Muscle layer of colon (tissue), 2 donors: ENCODE data around the gene JMJD1C.

Source experiments
- H3K27ac ChIP-seq: one replicate; pipeline ENCODE4 v1.7.0; 2013; ENCODE audit warnings: low read depth, mild to moderate bottlenecking, low read length, moderate library complexity
- H3K27me3 ChIP-seq, 2 donors: one replicate each; pipeline ENCODE4 v1.7.0; 2013; ENCODE audit warnings: low read length in 2 of 2, mild to moderate bottlenecking in 2 of 2; ENCODE audit not compliant: insufficient read depth in 2 of 2, control insufficient read depth in 1 of 2
- H3K36me3 ChIP-seq: one replicate; pipeline ENCODE4 v1.7.0; 2013; ENCODE audit warnings: mild to moderate bottlenecking, low read length; ENCODE audit not compliant: insufficient read depth
- H3K4me1 ChIP-seq: one replicate; pipeline ENCODE4 v1.7.0; 2013; ENCODE audit warnings: mild to moderate bottlenecking, low read length; ENCODE audit not compliant: insufficient read depth
- H3K4me3 ChIP-seq, 2 donors: one replicate each; pipeline ENCODE4 v1.7.0; 2013; ENCODE audit warnings: low read length in 2 of 2, low read depth in 1 of 2, mild to moderate bottlenecking in 1 of 2, moderate library complexity in 1 of 2
- H3K9ac ChIP-seq: one replicate; pipeline ENCODE4 v1.7.0; 2013; ENCODE audit warnings: low read length
- H3K9me3 ChIP-seq: one replicate; pipeline ENCODE4 v1.7.0; 2013; ENCODE audit warnings: mild to moderate bottlenecking, low read length
- donor health status: abdominal sarcoma.
- donor health status: Adenocarcinoma of cecum.

JMJD1C gene

GRCh38 chr10:63206576-63206975, 259.2 kb downstream of the JMJD1C start:
- H3K36me3 ChIP-seq: peaks cover 12% of the 10 kb centered on the region
- H3K4me3 ChIP-seq: no peak overlapping the region
- no peak overlapping the region for H3K9ac ChIP-seq
- H3K4me1 ChIP-seq: peaks cover 39% of the 10 kb centered on the region
- H3K9me3 ChIP-seq: no peaks in the 10 kb centered on the region
- H3K27ac ChIP-seq: peak overlapping the region; percentile 35
- no peaks in the 10 kb centered on the region for H3K27me3 ChIP-seq

GRCh38 chr10:63205421-63205820, 260.4 kb downstream of the JMJD1C start:
- no peak overlapping the region for H3K9ac ChIP-seq
- H3K27me3 ChIP-seq: no peaks in the 10 kb centered on the region
- H3K4me1 ChIP-seq: peaks cover 38% of the 10 kb centered on the region
- H3K9me3 ChIP-seq: no peaks in the 10 kb centered on the region
- no peak overlapping the region for H3K4me3 ChIP-seq
- no peak overlapping the region for H3K27ac ChIP-seq
- H3K36me3 ChIP-seq: peaks cover 12% of the 10 kb centered on the region

- Histone ChIP-seq H3K9me3 (no peaks in the 10 kb centered on the region), H3K9ac (no peak overlapping the region), H3K27me3 (no peaks in the 10 kb centered on the region), H3K4me1 (peaks cover 40% of the 10 kb centered on the region), H3K4me3 (no peak overlapping the region), H3K27ac (no peak overlapping the region), H3K36me3 (peaks cover 12% of the 10 kb centered on the region)
These were observed 260.9 kb downstream of the JMJD1C start for GRCh38 chr10:63204667-63205391.

GRCh38 chr10:63201118-63201517, 264.7 kb downstream of the JMJD1C start:
- H3K27me3 ChIP-seq: no peaks in the 10 kb centered on the region
- peaks cover 13% of the 10 kb centered on the region for H3K36me3 ChIP-seq
- H3K4me3 ChIP-seq: no peak overlapping the region
- no peak overlapping the region for H3K27ac ChIP-seq
- no peaks in the 10 kb centered on the region for H3K9me3 ChIP-seq
- peaks cover 17% of the 10 kb centered on the region for H3K4me1 ChIP-seq
- no peak overlapping the region for H3K9ac ChIP-seq

GRCh38 chr10:63200431-63200830, 265.3 kb downstream of the JMJD1C start:
- peaks cover 13% of the 10 kb centered on the region for H3K36me3 ChIP-seq

DNA sequence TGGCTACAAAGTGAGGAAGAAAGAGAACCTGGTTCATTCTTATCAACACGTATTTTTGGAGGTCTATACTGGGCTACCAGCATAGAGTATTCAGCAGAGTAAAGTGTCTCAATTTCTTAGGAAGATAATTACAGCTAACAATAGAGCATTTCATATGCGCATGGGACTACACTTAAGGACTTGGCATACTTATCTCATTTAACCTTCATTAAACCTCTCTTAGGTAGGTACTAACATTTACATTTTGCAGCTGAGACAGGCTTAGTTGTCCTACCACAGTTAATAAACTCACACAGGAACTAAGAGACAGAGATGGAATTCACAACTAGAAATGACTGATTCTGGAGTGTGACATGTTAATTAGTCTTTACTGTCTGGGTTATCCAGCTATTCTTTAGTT, 266.1 kb downstream of the JMJD1C start:
- no peak overlapping the region for H3K4me3 ChIP-seq
- no peak overlapping the region for H3K9ac ChIP-seq
- H3K27me3 ChIP-seq: no peaks in the 10 kb centered on the region
- peaks cover 12% of the 10 kb centered on the region for H3K4me1 ChIP-seq
- peaks cover 13% of the 10 kb centered on the region for H3K36me3 ChIP-seq
- H3K9me3 ChIP-seq: no peaks in the 10 kb centered on the region
- no peak overlapping the region for H3K27ac ChIP-seq

More at GRCh38 chr10:63200431-63200830, 265.3 kb downstream of the JMJD1C start:
- H3K4me1 ChIP-seq: peaks cover 12% of the 10 kb centered on the region
- no peak overlapping the region for H3K9ac ChIP-seq
- no peak overlapping the region for H3K4me3 ChIP-seq
- H3K27me3 ChIP-seq: no peaks in the 10 kb centered on the region
- no peak overlapping the region for H3K27ac ChIP-seq
- H3K9me3 ChIP-seq: no peaks in the 10 kb centered on the region

GRCh38 chr10:63197344-63198092, 268.3 kb downstream of the JMJD1C start:
- H3K4me3 ChIP-seq: no peak overlapping the region
- H3K4me1 ChIP-seq: peaks cover 12% of the 10 kb centered on the region
- H3K9ac ChIP-seq: no peak overlapping the region
- no peak overlapping the region for H3K27ac ChIP-seq
- no peaks in the 10 kb centered on the region for H3K9me3 ChIP-seq
- H3K27me3 ChIP-seq: no peaks in the 10 kb centered on the region
- H3K36me3 ChIP-seq: peaks cover 22% of the 10 kb centered on the region

DNA sequence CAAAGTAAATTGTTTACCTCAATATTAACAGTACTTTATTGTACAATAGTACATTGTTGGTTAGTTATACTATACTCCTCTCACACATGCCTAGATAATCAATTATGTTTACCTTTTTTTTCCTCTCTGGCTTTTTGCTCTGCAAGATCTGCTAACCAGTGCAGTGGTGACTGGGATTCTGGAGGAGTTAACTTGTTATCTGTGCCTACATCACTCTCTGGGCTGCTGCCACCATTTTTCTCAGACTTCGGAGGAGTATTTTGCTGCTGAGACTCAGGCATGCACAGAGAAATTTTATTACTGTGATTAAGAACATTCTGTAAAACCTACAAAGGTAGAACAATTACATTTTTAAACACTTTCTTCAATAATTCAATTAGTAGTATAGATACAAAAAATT, 273.0 kb downstream of the JMJD1C start:
- Histone ChIP-seq H3K27ac (no peak overlapping the region), H3K36me3 (peaks cover 54% of the 10 kb centered on the region)

DNA sequence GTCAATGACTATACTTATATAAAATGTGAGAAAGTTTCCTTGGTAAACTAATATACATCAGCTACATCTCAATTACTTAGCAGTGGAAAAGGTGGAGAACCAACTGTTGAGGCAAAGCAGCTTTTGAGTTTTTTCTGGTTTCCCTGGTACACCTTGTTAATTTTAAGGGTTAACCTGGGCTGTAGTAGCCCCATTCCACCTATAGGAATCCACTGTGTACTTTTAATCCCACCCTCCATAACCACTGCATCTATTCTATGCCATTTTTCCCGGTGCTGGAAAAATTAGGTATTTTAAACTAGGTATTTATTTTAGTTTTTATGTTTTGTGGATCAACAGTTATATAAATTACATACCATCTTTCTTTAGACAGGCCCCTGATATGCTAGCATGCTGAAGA, 290.2 kb downstream of the JMJD1C start:
- Histone ChIP-seq H3K4me1 (peaks cover 16% of the 10 kb centered on the region), H3K4me3 (no peak overlapping the region), H3K36me3 (peaks cover 24% of the 10 kb centered on the region)

More for the DNA sequence above, 273.0 kb downstream of the JMJD1C start:
- Histone ChIP-seq H3K4me3 (no peak overlapping the region), H3K27me3 (no peaks in the 10 kb centered on the region), H3K4me1 (peaks cover 6% of the 10 kb centered on the region), H3K9me3 (no peaks in the 10 kb centered on the region), H3K9ac (no peak overlapping the region)

DNA sequence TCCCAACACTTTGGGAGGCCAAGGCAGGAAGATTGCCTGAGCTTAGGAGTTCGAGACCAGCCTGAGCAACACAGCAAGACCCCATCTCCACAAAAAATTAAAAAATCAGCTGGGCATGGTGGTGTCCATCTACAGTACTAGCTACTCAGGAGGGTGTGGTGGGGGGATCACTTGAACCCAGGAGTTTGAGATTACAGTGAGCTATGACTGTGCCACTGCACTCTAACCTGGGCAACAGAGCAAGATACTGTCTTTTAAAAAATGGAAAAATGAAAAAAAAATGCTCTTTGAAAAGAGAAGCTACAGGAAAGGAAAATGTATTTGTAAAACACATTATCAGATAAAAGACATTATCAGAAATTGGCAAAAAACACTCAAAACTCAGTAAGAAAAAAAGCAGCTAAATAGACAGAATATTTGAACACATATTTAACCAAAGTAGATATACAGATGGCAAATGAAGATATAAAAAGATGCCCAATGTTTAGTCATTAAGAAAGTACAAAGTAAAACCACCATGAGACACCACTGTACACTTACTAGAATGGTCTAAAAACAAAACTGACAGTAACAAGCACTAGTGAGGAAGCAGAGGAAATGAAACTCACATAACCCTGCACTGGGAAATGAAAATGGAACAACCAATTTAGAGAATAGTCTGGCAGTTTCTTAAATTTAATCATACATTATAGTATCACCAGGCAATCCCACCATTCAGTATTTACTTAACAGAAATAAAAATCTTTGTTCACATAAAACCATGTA, 292.1 kb downstream of the JMJD1C start:
- no peaks in the 10 kb centered on the region for H3K27me3 ChIP-seq
- H3K9me3 ChIP-seq: no peaks in the 10 kb centered on the region
- H3K36me3 ChIP-seq: peaks cover 24% of the 10 kb centered on the region
- H3K27ac ChIP-seq: no peak overlapping the region
- no peak overlapping the region for H3K4me3 ChIP-seq
- H3K4me1 ChIP-seq: peaks cover 23% of the 10 kb centered on the region
- H3K9ac ChIP-seq: no peak overlapping the region

More for the DNA sequence above, 290.2 kb downstream of the JMJD1C start:
- H3K9ac ChIP-seq: no peak overlapping the region
- no peaks in the 10 kb centered on the region for H3K9me3 ChIP-seq
- H3K27ac ChIP-seq: no peak overlapping the region
- no peaks in the 10 kb centered on the region for H3K27me3 ChIP-seq

- H3K36me3 ChIP-seq: peaks cover 24% of the 10 kb centered on the region
- H3K9ac ChIP-seq: no peak overlapping the region
- no peaks in the 10 kb centered on the region for H3K27me3 ChIP-seq
- H3K4me3 ChIP-seq: no peak overlapping the region
- no peak overlapping the region for H3K27ac ChIP-seq
- no peaks in the 10 kb centered on the region for H3K9me3 ChIP-seq
- peaks cover 23% of the 10 kb centered on the region for H3K4me1 ChIP-seq
These were observed 293.9 kb downstream of the JMJD1C start for GRCh38 chr10:63171926-63172325.
